ENCODE results near the gene CELF4. TPM values are rescaled to one million over a fixed set of nuclear protein-coding genes. Genes with fewer than 3 reads are reported as not detected.

CELF4 gene
- total and polyA plus RNA-seq, 2 of the 4 experiments (the other 2 are of a cell fraction) = not detected

GRCh38 chr18:37452015-37452414 is 113.6 kb downstream of the CELF4 start:
- Histone ChIP-seq H4K91ac (ENCODE audit: insufficient read depth, low read depth, low read length) (no peak overlapping the region), H2AK5ac (ENCODE audit: low read depth, low read length) (no peak overlapping the region), H2BK120ac (ENCODE audit: low read depth, low read length) (no peak overlapping the region), H3K4me3 (ENCODE audit: insufficient read depth, low read depth, low read length) (no peak overlapping the region), H3K14ac (replicated peaks; ENCODE audit: low read depth, low read length) (no peak overlapping the region), H3K9me1 (ENCODE audit: insufficient read depth, low read length) (no peaks in the 10 kb centered on the region; the same call in 1 of the 2 replicates), H3K4me2 (ENCODE audit: low read depth, low read length) (no peak overlapping the region), H2BK20ac (ENCODE audit: low read depth, low read length) (no peak overlapping the region), H3K4me1 (ENCODE audit: control insufficient read depth, insufficient read depth, low read length) (peaks cover 11% of the 10 kb centered on the region; the same call in 1 of the 2 replicates), H3K27ac (ENCODE audit: insufficient read depth, low read length) (no peak overlapping the region), H3K79me1 (ENCODE audit: low read depth in 1 of 2, low read length in 2 of 2) (no peaks in the 10 kb centered on the region), H2BK15ac (ENCODE audit: low read depth, low read length) (no peak overlapping the region), H3K9ac (ENCODE audit: low read depth, low read length) (no peak overlapping the region), H3K56ac (ENCODE audit: extremely low read depth, insufficient read depth, low read length) (no peak overlapping the region), H4K20me1 (ENCODE audit: insufficient read depth, low read length) (no peaks in the 10 kb centered on the region), H3K23ac (ENCODE audit: low read depth, low read length) (no peak overlapping the region), H3K27me3 (ENCODE audit: control insufficient read depth, insufficient read depth, low read length) (peaks cover 10% of the 10 kb centered on the region; the same call in 1 of the 2 replicates), H2AFZ (replicated peaks; ENCODE audit: low read length, poor library complexity) (no peak overlapping the region), H3K18ac (ENCODE audit: low read depth, low read length) (no peak overlapping the region), H4K8ac (ENCODE audit: low read depth in 2 of 2, low read length in 2 of 2) (no peak overlapping the region), H3K9me3 (ENCODE audit: control insufficient read depth, insufficient read depth, low read length) (no peaks in the 10 kb centered on the region), H4K5ac (ENCODE audit: low read depth, low read length) (no peak overlapping the region), H2BK5ac (ENCODE audit: low read depth, low read length, poor library complexity, severe bottlenecking) (no peak overlapping the region), H3K36me3 (ENCODE audit: control insufficient read depth, insufficient read depth, low read length) (no peaks in the 10 kb centered on the region), H3K4ac (ENCODE audit: low read depth, low read length) (no peak overlapping the region), H2AK9ac (replicated peaks; ENCODE audit: low read depth, low read length, poor library complexity) (no peak overlapping the region)
- ATAC-seq (ENCODE audit: low read depth) (no peak), DNase-seq (no peak)
- no TSS peak for BruUV-seq (replicated peaks)
- TF ChIP-seq POLR2A (IDR thresholded peaks at IDR 0.05; ENCODE audit: low read depth, low read length) (no peak), MAFK (IDR thresholded peaks at IDR 0.05; ENCODE audit: low read depth, low read length) (no peak), RAD21 (IDR thresholded peaks at IDR 0.05; ENCODE audit: low read length) (no peak), BHLHE40 (IDR thresholded peaks at IDR 0.05; ENCODE audit: low read depth, low read length) (no peak), CEBPB (IDR thresholded peaks at IDR 0.05; ENCODE audit: low read depth, low read length) (no peak), USF2 (IDR thresholded peaks at IDR 0.05; ENCODE audit: low read depth, low read length) (no peak), MXI1 (IDR thresholded peaks at IDR 0.05; ENCODE audit: borderline replicate concordance, low read depth, low read length) (no peak), RFX5 (IDR thresholded peaks at IDR 0.05; ENCODE audit: low read depth, low read length) (no peak), ELK1 (IDR thresholded peaks at IDR 0.05; ENCODE audit: borderline replicate concordance, low read depth, low read length) (no peak), NFE2L2 (IDR thresholded peaks at IDR 0.05; ENCODE audit: low read depth, low read length) (no peak), FOS (IDR thresholded peaks at IDR 0.05; ENCODE audit: low read depth, low read length) (no peak), RCOR1 (IDR thresholded peaks at IDR 0.05; ENCODE audit: insufficient replicate concordance, low read length) (no peak), CHD1 (IDR thresholded peaks at IDR 0.05; ENCODE audit: low read depth, low read length) (no peak), SMC3 (IDR thresholded peaks at IDR 0.05; ENCODE audit: low read depth, low read length) (no peak), MAZ (IDR thresholded peaks at IDR 0.05; ENCODE audit: borderline replicate concordance, low read depth, low read length) (no peak)
- TF ChIP-seq, protein P1, sequence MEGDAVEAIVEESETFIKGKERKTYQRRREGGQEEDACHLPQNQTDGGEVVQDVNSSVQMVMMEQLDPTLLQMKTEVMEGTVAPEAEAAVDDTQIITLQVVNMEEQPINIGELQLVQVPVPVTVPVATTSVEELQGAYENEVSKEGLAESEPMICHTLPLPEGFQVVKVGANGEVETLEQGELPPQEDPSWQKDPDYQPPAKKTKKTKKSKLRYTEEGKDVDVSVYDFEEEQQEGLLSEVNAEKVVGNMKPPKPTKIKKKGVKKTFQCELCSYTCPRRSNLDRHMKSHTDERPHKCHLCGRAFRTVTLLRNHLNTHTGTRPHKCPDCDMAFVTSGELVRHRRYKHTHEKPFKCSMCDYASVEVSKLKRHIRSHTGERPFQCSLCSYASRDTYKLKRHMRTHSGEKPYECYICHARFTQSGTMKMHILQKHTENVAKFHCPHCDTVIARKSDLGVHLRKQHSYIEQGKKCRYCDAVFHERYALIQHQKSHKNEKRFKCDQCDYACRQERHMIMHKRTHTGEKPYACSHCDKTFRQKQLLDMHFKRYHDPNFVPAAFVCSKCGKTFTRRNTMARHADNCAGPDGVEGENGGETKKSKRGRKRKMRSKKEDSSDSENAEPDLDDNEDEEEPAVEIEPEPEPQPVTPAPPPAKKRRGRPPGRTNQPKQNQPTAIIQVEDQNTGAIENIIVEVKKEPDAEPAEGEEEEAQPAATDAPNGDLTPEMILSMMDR (conservative IDR thresholded peaks at IDR 0.05; ENCODE audit: low read depth, low read length) = no peak
- intact Hi-C loops (cut with micrococcal nuclease) (no loop called here), in situ Hi-C loops (cut with MboI; ENCODE audit: low sequenced_read_pairs) (no loop called here), dilution Hi-C loops (cut with HindIII; ENCODE audit: low sequenced_read_pairs, unreplicated experiment) (no loop called here)
- ChIA-PET POLR2A (ENCODE audit: unreplicated experiment) (no interaction called here), CTCF (no interaction called here)
- 60% methylated on average over 2 of the region's 6 CpGs; no CpG with 5 or more reads in 1 of the 2 experiments for WGBS, 2 experiments (ENCODE audit: extremely low coverage in 2 of 2, insufficient read length in 1 of 2)
